WI38 (cell line): ENCODE results near the gene CREBBP.
"Not testable (repeated sequence)": the region's sequence is repeated elsewhere in the genome, so short reads cannot be mapped to it uniquely, and the experiment has no call there.

Experiments
- H3K4me3 ChIP-seq: 2 replicates; pipeline ENCODE4 v1.5.1; 2011; ENCODE audit warnings: low read depth, mild to moderate bottlenecking, control low read depth, low read length
- TF ChIP-seq, protein P1 (sequence below): IDR thresholded peaks from 2 replicates; pipeline ENCODE4 v1.5.1; 2012; ENCODE audit warnings: low read depth, mild to moderate bottlenecking, control low read depth, low read length

CREBBP gene

DNA sequence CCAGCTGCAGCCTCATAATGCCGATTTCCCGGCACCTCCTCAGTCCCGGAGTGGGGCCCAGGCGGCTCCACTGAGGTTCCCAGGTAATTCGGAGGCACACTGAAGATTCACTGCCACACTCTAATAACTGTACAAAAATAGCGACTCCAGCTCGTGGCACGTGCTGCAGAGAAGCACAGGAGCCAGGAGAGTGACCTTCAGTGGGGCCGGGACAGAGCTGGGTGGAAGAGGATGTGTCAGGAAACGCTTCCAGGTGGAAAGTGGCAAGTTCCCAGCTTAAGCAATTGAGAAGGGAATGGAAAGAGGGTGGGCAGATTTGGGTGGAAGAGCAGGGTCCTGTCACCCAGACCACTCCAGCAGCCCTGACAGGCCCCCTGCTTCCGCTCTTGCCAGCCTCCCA lies 160.1 kb downstream of the CREBBP start:
- no peak overlapping the region for H3K4me3 ChIP-seq
- TF ChIP-seq, protein P1, sequence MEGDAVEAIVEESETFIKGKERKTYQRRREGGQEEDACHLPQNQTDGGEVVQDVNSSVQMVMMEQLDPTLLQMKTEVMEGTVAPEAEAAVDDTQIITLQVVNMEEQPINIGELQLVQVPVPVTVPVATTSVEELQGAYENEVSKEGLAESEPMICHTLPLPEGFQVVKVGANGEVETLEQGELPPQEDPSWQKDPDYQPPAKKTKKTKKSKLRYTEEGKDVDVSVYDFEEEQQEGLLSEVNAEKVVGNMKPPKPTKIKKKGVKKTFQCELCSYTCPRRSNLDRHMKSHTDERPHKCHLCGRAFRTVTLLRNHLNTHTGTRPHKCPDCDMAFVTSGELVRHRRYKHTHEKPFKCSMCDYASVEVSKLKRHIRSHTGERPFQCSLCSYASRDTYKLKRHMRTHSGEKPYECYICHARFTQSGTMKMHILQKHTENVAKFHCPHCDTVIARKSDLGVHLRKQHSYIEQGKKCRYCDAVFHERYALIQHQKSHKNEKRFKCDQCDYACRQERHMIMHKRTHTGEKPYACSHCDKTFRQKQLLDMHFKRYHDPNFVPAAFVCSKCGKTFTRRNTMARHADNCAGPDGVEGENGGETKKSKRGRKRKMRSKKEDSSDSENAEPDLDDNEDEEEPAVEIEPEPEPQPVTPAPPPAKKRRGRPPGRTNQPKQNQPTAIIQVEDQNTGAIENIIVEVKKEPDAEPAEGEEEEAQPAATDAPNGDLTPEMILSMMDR, result no peak

GRCh38 chr16:3718628-3719027 lies 161.9 kb downstream of the CREBBP start:
- no peak overlapping the region for H3K4me3 ChIP-seq
- TF ChIP-seq, protein P1, result no peak

GRCh38 chr16:3718019-3718391 lies 162.5 kb downstream of the CREBBP start:
- TF ChIP-seq, protein P1, result no peak

DNA sequence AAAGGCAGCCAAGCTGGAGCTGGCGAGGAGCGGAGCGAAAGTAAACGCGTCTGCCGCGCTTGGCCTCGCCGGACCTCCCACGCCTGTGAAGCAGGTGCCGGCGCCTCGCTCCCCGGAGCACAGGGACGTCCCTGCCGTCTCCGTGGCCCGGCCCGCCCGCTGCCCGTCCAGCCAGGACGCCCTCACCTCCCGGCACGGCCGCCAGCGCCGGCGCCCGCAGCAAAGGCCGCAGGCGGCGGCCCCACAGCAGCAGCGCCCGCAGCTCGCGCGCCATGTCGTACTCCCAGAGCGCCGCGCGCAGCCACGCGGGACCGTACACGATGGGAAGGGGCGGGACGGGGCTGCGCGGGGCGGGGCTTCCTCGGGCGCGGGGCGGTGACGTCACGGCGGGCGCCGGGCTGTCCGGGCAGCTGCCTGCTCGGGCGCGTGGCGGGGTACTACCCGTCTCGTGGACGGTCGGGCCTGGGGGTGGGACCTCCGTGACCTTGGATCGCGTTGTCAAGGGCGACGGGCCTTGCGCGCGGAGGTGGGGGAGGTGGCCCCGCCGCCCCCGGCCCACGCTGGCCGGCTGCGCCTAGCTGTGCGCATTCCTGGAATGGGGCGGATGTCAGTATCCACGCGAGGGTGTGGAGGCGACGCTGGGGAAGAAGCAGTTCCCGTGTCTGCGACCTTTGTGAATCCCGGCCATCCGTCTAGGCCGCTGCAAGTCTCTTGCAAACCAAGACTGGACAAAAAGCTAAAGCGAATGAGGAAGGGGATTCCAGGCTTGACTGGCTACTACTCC lies 163.1 kb downstream of the CREBBP start, which contains the start of gene TRAP1:
Gene TRAP1 (minus strand): TSS at position 290 of the 784 bp plus-strand sequence. CDS start 16 bp downstream, at position 274.
- peak within 1 kb of the TSS; percentile 95 for H3K4me3 ChIP-seq
- TF ChIP-seq, protein P1, result no peak

More at GRCh38 chr16:3718019-3718391, 162.5 kb downstream of the CREBBP start:
- peak overlapping the region; percentile 95 for H3K4me3 ChIP-seq

DNA sequence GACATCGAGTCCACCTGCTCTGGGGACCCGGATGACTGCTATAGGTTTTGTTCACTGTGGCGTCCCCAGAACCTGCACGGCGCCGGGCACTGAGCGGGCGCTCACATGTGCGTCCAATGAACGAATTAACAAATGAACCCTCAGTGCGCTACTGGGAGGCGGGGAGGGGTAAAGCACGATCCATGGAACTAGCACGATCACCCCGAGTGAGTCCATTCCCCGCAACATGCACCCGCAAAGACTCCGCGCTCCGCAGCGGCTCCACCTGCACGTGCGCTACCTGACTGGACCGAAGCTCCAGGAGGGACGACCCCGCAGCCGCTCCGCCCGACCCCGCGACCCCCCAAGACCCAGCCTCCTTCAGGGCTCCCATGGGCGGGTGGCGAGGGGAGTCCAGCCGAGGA lies 163.7 kb downstream of the CREBBP start:
- TF ChIP-seq, protein P1, result no peak
- H3K4me3 ChIP-seq, result peak overlapping the region; percentile 95

DNA sequence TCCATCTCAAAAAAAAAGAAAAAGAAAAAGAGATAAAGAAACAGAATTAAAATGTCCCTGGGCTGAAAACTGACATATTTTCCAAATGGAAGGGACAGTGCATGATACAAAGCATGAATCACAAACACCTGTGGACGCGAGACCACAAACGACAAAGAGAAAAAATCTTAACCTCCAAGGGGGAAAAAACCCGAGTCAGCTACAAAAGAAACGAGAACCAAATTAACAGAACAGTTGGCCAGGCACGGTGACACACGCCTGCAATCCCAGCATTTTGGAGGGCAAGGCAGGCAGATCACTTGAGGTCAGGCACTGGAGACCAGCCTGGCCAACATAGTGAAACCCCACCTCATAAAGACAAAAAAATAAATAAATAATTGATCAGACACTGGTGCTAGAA lies 165.1 kb downstream of the CREBBP start:
- H3K4me3 ChIP-seq, result no peak overlapping the region
- TF ChIP-seq, protein P1, result no peak

GRCh38 chr16:3714378-3714777 lies 166.1 kb downstream of the CREBBP start:
- H3K4me3 ChIP-seq, result not testable (repeated sequence)
